HG03060 (cell line): ENCODE data around the gene POLR1A.
A peak's percentile ranks its signal among the peaks of the same experiment; 100 is the strongest.
"Not testable (repeated sequence)": the region's sequence is repeated elsewhere in the genome, so short reads cannot be mapped to it uniquely, and the experiment has no call there.

Source experiments
- ATAC-seq: cut with Tn5 transposase; IDR thresholded peaks from one replicate; pipeline ENCODE4 v1.9.1; 2021; ENCODE audit warnings: low read depth, moderate number of reproducible peaks; ENCODE audit not compliant: unreplicated experiment

The POLR1A gene

DNA sequence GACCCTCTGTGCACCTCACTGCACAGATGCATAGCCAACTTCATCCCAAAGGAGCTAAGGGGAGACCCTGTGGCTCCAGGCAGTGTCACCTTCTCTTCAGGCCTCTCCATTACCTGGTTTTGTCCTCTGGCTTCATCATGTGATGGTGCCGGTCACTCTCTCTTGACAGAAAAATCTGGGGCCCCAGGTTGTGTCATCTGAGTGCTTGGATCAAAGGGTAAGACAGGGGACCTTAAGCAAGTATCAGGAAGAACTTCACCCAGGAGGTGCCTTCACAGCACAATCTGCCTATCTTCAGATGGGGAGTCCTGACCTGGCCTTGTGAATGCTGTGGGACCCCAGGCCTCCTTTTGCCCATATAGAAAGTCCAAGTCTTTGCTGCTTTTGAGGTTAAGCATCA lies 104.4 kb downstream of the POLR1A start:
- ATAC-seq = no peak

DNA sequence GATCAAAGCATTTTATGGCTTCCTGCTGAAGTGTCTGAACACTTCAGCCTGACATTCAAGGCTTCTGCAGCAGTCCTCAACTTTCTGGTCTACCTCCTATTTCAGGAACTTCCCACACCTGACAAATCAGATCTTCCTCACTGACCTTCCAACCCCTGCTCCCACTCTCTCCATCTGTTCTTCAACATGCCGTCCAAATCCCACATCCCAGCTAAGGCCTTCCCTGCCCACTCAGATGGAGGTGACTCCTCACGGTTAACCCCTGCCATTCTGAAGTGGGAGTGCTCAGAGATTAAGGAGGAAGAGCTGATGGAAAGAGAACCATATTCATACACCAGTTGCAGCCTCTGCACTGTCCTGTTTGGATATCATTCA lies 104.8 kb downstream of the POLR1A start:
- no peak for ATAC-seq

DNA sequence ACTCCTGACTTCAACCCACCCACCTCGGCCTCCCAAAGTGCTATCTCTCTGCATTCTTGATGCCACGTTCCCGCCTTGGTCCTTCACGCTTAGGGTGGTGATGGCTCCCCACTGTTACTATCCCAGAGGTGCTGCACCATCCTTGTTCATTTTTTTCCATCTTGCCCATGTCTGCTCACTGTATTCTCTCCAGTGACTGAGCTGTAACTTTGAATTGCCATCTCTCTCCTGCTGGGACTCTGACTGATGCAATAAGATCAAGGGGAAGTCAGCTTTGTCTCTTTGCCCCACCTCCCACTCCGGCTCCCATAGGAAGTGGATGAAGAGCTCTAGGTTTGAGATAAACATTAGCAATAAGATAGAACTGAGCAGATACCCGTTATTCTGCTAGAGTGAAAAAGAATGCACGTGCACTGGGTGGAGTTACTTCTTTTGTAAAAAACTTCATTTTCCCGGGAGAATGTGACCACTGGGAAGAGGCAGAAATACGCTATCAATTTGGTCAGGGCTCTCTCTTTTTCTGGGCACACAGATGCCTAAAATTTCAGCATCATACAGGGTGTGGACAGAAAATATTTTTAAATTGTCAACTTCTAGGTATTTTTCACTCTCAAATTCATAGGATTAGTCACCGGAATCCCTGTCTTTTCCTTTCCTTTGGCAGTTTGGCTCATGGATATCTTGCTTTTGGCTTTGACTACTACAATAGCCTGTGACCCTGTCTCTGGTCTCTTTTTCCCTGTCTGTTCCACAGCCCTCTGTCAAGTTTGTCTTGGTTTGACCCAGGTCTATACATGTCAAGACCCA lies 105.4 kb downstream of the POLR1A start:
- no peak for ATAC-seq

DNA sequence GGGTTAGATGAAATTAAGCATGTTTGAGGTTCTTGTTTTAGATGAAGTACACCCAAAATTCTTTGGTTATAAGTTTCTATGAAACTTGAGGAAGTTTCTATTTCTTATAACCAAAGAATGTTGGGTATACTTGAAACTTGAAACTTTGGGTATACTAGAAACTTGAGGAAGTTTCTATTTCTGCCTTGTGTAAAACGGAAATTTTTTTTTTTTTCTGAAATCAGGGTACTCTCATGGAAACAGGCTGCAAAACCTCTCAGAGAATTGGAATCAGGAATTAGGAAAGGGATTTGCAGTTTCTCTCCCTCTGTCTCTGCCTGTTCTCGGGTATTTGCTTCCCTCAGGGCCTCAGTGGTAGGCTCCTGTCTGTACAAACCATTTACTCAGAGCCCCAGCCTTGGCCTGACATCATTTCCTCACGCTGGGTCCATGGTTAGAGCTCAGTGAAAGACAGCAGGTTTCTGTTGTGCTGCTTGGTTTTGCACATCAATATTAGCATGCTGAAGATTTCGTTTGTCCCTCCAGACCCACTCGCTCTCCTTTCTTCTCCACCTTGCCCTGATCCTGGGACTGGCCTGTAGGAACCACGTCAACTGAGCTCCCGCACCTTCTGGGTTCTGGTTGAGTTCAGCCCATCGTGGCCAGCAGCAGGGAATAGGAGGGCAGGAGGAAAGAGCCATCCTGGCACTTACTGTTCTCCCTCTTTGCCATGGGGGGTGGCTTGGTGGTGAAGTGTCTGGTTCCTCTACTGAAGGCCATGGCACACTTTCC lies 106.4 kb downstream of the POLR1A start:
- peak; percentile 62 for ATAC-seq

DNA sequence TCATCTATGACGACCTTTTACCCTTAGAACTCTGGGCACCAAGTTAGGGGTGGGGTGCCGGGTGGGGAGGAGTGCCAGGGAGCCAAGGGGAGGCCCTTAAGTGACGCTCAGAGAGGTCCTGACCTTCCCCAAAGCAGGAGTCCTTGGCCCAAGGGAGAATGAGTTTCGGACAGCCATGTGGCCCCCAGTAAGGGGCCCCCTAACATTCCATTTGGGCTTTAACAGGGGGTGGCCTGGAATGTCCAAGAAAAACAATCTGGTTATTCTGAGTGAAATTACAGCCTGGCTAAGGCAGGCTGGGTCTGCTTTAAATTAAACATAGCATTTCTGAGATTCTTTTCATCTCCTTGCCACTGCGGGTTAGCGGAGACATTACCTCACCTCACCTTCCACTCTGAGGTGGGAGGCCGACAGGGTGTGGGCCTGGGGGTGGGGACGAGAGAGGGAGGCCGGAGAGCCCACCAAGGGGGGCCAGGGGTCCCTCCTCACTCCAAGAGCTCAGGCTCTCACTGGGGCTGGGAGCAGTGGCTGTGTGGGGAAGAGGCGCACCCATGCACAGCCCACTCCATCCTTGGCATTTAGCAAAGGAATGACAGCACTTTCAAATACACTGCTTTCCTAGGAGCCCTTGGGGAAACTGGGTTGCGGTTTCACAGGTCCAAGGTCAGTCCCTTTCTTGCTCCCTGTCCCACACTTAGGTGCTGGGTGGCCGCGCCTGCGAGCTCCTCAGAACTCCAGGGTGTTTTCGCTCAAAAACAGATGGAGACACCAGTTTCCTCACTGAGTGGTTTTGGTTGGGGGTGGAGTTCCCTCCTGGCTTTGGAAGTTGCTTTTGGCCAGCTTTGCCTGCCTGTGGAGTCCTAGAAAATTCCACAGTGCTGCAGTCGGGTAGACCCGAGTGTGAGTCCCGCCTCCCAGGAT lies 107.4 kb downstream of the POLR1A start:
- no peak for ATAC-seq

DNA sequence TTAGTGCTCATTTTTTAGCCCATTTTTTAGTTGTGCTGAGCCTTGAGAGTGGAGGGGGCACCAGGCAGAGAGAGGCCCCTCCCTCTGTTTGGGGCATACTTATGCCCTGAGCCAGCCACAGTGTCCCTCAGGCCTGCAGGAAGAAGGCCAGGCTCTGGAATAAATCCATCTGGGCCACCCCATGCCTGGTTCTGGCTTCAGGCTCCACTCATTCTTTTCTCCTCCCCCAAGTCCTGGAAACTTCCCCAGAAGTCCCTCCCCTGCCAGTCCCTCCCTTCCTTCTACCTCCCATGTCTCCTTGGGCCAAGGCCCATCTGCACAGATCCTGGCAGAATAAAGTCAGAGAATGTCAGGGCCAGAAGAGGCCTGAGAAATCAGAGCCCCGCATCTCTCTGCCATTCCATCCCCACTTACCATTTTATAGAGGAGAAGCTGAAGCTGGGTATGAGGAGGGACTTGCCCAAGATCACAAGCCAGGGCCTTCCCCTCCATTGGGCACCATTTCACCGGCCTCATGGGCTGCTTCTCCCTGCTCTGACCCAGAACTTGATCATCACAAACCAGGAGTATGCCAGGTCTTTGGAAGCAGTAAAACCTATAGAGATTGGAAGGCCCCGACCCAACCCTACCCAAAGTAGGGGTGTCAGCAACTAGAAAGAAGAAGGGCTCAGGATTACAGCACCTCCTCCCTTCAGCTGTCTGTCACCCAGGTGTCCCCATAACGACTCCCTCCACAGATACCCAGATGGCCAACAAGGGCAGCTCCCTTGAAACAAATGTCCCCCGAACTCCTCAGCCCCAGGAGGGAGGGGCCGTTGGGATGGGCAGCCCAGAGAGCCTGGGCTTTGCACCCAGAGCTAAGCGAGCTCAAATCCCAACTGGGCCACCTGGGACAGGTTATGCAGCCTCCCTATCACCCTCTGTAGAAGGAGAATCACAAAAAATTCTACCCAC lies 108.4 kb downstream of the POLR1A start:
- no peak for ATAC-seq

DNA sequence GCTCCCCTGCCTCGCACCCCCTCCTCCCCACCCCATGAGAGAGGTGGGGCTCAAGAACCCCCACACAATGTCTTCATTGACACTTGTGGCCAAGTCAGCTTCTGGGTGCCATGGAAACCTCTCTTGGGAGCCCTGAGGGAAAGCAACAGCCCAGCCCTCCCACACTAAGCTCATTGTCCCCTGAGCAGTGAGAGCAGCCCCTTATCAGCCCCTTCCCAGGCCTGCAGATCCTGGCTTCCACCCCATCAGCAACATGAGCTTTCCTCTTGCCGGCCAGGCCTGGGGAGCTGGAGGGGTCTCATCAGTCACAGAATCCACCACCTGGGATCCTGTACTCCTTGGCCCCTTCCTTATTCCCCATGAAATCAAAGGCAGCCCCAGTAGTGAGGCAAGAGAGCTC lies 109.1 kb downstream of the POLR1A start:
- no peak for ATAC-seq

DNA sequence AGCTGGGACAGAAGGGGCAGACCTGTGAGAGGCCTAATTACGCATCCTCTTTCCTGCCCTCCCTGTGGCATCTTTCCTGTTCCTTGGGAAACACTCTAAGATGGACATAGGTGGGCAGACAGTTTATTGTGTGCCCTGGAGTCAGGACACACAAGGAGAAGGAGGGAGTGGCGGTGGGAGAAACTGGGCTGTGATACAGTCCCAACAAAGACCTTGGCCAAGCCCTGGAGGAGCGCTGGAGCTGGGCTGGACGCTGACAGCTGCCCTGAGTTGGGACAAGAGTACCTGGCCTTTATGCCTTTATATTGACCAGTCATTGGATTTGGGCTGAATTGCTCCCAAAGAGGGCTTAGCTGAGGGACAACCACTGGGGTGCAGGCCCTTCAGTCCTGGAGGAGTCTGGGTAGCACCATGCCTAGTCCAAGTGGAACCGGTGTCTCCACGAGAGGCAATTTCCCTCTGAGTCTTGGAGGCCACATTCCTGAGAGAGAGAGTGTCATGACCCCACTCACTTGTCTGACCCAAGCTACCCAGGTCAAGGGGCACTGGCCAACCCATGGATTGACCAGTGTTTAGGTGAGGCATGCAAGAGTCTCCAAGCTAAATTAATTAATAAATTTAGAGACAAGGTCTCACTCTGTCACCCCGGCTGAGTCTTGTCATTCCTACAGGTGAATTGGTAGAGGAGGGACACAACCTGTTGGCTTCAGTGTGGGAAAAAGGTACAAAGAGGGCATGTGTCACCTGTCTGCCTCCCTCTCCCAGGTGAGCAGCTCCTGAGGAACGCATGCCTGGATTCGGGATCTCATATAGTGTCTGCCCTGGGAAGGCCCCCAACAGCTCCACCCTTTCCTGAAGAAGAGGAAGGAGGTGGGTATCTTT lies 109.8 kb downstream of the POLR1A start:
- ATAC-seq = no peak

DNA sequence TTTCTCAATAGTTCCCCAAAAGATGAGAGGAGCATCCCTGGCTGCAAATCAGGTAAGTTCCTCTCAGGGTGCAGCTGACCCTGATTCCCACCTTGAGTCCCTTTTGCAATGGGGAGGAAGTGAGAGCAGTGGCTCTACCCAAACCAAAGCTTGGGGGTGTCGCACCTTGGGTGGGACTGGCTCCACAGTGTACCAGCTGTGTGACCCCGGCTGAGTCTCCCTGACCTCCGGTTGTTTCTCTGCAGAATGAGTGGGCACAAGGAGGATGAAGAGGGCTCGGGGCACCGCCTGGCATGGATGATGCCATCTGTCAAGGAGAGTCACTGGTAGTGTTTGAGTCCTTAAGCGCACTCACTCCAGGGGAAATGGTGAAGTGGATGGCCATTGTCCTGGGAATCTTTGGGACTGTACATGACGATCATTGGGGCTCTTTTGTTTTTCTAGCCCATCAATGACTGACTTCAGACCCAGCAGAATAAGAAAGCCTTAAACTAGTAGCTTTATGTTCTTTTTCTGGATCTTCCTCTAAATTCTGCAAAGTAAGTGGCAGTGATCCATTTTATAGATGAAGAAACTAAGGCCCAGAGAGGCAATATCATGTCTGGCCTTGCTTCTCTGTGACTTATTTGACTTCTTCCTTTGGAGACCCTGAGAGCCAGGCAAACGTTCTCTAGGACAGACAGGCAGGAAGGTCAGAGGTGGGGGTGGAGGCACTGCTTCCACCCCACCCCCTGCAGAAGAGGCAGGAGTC lies 110.6 kb downstream of the POLR1A start:
- ATAC-seq = no peak

DNA sequence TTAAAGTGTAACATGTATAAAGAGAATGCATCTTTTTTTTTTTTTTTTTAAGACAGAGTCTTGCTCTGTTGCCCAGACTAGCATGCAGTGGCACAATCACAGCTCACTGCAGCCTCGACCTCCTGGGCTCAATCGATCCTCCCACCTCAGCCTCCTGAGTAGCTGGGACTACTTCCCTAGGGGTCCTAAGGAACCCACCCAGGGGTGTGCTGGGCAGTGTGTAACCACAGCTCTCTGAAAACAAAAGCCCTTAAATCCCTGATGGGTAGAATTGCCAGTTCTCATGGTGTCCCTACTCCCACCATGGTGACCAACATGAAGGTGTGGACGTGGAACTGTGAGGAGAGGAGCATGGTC lies 111.3 kb downstream of the POLR1A start:
- ATAC-seq = no peak

DNA sequence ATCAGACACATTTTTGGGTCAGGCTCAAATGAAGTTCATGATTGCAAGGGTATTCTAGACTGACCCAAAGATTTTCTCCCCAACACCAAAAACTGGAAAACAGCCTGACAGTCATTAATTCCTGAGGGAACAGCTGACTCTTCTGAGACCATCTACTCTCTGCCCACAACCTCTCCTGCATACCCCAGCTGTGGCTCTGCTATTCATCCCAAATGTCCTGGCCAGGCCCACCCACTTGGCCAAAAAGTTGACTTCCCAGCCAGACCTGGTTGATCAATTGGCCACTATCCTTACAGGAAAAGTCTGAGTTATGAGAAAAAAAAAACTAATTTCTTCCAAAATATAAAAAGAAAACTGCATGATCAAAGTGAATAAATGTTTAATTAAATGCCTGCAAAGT lies 113.1 kb downstream of the POLR1A start:
- ATAC-seq = no peak

DNA sequence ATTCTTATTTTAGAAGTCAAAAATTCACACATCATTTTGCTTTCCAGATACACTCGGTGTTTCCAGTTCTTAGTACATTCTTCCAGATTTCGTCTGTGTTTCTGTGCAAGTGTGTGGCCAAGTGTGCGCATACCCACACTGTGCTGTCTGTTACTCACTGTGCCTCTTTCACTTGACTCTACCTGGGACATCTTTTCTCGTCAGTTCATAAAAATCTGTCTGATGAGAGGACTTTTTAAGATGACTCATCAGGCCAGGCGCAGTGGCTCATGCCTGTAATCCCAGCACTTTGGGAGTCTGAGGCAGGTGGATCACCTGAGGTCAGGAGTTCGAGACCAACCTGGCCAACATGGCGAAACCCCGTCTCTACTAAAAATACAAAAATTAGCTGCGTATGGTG lies 113.6 kb downstream of the POLR1A start:
- ATAC-seq = not testable (repeated sequence)

DNA sequence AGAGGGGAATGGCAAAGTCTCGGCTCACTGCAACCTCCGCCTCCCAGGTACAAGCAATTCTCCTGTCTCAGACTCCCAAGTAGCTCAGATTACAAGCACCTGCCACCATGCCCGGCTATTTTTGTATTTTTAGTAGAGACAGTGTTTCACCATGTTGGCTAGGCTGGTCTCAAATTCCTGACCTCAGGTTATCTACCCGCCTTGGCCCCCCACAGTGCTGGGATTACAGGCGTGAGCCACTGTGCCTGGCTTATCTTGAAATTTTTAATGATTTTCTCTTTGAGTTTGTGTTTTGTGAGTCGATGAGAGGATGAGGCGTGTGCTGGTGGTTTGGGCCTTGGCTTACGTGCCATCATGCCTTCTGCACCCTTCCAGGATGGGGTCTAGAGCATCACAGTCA lies 115.6 kb downstream of the POLR1A start:
- ATAC-seq = no peak

DNA sequence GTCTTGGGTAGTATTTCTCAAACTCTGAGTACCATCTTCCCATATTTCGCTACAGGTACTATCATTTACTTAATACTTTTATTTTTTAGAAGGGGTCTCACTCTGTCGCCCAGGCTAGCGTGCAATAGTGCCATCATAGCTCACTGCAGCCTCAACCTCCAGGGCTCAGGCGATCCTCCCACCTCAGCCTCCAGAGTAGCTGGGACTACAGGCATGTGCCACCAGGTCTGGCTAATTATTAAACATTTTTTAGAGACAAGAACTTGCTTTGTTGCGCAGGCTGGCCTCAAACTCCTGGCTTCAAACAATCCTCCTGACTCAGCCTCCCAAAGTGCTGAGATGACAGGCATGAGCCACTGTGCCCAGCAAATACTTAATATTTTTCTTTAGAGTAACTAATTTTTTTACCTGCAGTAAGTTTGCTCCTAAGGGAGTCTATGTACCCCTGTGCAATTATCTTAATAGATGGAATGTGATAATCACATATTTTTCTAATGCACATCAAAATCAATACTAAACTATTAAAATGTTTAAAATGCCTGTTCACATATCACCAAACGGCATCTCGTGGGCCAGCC lies 116.3 kb downstream of the POLR1A start:
- no peak for ATAC-seq

DNA sequence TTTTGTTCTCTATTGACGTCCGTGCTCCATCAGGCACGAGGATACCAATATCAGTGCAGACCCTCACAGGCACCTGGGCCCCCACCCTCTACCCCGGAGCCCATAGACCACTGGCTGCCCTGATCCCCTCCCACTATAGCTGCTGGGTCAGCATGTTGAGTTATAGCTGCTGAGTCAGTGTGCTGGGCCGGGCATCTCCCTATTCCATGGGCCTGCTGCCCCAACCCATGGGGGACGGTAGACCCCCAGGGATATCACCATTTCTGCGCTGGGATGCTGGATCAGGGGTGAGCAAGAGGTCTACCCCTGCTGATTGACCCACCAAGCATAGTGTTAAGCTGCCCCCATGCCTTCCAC lies 116.8 kb downstream of the POLR1A start:
- ATAC-seq = no peak

DNA sequence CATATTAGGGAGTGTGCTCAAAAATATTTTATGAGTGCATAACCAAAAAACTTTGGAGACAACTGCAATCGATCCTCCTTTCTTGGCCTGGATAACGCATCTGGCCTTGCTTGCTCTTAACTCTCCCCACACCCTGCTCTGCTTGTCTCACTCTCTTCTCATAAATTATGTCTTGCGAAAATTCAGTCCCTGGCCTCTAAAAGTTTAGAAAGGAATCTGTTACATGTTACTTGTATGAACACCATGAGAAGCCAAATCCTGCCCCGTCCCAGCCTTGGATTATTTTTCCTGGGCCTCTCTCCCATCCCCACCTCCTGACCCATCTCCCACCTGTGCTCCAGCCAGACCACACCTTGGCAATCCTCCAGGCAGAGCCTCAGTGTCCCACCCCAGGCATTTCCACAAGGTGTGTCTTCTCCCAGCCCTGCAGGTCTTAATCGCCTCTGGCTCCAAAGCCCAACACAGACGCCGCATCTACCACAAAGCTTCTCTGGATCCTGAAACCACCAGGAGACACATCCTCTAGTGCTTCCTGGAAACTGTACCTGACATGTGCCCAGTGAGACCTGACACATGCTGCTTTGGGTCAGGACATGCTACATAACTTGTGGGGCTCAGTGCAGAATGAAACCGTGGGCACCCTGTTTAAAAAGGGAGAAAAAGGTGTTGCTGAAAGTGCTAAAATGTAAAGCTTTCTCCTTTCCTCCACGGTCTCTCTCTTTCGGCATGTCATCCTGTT lies 117.3 kb downstream of the POLR1A start:
- ATAC-seq = no peak
